Regular cardiac myocyte (primary cell): ENCODE data around the gene GPRC5B. TPM values are rescaled to one million over a fixed set of nuclear protein-coding genes. Genes with fewer than 3 reads are reported as not detected.

Experiments used
- total RNA-seq: library from RNA; depleted of rRNA; stranded (reverse); fragments of >200 nt; gene quantifications from 2 replicates; pipeline ENCODE4 v1.2.3, GENCODE V29; 2014

The GPRC5B gene
- total RNA-seq: 8.6 and 11.6 TPM in 2 replicates

GRCh38 chr16:19884611-19885450 lies at the start of gene GPRC5B:
Gene GPRC5B (minus strand): TSS chr16:19884848. CDS start chr16:19872845, 12,003 bp downstream.

Other genes starting within 250 kb of the GPRC5B start
- 10.1 and 17.3 TPM in 2 replicates for gene KNOP1, start 166.6 kb downstream of the GPRC5B start, total RNA-seq
- gene IQCK, start 166.6 kb downstream of the GPRC5B start, total RNA-seq: 4.0 and 9.6 TPM in 2 replicates
- not detected in 2 replicates for gene GPR139, start 189.0 kb upstream of the GPRC5B start, total RNA-seq